Stimulated activated CD4-positive, alpha-beta T cell treated with anti-CD3 and anti-CD28 coated beads, Interleukin-1b, Interleukin-23, amount 100 ng/mL, for 24 hours (primary cell): Measurements from ENCODE around the gene AJAP1.

ENCODE experiments used
- DNase-seq, 4 experiments: peaks; one replicate each; pipeline ENCODE4 v3.0.0-alpha.2; 2020; ENCODE audit warnings: low read depth in 4 of 4, low spot score in 1 of 4

The AJAP1 gene

DNA sequence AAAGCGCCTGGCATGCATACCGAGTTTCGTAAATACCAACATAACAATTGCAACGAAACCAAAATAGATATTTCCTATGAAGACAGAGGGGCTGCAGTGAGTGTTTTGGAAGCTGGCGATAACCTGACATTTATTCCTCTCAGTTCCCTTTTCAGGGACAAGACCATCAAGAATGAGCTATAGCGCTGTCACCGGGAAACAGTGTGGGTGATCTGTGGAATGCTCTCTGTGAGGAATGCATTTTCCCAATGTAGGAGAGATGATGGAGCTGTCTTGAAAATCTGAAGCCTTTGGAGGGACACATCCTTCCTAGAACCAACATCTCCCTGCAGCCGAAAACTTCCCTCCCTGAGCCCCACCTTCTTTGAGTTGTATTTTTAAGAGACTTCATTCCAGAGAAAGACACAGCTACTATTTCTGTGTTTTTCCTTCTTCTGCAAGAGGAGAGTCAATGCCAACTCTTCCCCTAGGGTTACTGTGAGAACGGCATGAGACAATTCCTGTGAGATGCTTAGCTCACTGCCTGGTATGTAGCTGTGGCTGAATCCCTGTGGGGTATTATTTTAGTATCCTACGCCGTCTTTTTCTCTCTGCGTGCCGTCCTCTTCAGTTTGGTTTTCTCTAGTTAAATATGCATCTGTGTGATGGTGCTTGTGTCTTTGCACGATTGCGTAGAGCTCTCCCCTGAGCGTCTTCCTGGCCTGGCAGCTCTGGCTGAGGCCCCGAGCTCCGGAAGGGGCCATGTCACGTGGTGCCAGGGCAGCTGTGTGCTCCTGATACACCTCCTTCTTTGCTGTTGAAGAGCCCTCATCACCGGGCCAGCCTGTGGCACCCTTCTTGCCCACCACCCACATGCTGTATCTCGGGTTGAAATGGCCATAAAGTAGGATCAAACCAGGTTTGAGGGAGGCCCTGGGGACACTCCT is 45.2 kb downstream of the AJAP1 start:
- DNase-seq, result no peak

DNA sequence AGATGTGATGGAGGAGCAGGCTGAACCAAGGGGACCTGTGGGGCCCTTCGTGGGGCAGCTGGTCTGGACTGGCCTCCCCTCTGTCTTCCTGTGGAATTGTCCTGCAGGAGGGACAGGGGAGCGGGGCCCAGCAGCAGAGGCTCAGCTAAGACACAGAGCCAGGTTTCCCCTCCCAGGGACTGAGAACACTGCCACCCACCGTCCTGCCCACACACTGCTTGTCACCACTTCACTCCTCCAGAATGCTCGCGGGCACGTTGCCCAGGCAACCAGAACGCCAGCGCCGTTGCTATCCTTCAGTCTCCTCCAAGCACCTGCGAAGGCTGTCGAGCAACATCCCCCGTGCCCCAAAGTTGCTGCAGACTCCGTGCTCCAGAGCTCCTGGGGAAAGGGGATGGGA is 46.4 kb downstream of the AJAP1 start:
- no peak for DNase-seq

DNA sequence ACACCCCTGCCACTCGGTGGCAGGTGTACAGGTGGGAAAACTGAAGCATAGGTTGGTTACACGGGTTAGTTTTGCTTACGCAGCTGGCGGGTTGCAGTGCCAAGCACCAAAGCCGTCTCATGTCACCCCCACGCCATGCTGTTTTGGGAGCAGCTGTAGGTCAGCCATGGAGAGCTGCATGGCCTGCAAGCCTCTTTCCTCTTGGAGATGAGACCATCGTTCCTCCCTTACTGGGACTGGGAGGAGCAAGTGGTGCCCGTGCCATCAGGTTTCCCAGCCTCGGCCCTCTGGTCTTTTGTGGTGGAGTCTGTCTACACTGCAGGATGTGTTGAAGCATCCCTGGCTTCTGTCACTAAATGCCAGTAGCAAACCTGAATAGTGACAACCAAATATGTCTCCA is 46.9 kb downstream of the AJAP1 start:
- DNase-seq, result no peak

DNA sequence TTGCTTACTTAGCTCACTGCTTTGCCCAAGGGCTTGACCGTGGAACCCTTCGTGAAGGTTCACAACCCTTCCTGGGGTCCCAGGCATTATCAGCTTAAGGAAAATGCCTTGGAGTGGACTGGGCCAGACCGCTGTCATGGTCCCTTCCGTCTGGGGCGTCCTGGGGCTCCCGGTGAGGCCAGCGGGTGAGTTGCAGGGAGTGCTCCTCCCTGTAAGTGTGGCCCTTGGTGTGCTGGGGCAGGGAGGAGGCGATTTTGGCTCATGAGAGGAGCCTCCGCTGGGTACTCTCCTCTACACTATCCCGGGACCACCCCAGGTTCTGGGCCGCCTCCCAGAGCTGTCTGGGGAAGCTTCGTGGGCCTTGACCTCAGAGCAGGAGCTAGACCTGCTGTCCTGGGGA is 48.1 kb downstream of the AJAP1 start:
- DNase-seq, result no peak

DNA sequence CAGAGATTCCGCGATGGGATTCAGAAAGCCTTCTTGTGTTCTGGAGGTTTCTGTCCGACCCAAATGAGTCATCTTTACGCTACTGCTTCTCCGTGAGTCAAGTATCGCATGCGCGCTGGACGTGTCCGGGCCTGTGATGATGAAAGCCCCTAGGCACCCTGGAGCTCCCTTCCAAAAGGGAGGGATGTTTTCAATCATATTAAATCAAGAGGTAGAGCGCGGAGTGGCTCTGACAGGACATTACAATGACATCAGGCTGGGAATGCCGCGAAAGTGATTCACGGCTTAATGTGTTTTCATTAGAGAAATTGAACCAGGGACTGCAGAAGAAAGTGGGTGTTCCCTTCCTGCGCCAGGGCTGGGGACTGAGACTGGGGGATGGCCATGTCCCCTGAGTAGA is 48.5 kb downstream of the AJAP1 start:
- no peak for DNase-seq

DNA sequence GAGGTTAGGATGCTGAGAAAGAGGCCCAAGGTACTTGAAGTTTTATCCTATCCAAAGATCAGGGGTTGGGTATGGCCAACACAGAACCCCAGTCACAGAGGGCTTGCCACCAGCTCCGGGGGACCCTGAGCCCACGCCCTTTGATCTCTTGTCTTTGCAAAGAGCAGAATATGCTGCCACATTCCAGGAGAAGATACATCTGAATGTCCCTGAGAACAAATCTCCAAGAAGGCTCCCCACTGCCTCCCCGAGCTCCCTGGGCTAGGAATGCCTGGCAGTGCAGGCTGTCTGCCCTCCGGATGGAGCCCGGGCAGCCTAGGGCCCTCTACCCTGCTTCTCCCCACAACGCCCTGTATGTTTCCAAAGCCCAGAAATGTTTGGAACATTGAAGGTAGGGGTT is 49.2 kb downstream of the AJAP1 start:
- no peak for DNase-seq

DNA sequence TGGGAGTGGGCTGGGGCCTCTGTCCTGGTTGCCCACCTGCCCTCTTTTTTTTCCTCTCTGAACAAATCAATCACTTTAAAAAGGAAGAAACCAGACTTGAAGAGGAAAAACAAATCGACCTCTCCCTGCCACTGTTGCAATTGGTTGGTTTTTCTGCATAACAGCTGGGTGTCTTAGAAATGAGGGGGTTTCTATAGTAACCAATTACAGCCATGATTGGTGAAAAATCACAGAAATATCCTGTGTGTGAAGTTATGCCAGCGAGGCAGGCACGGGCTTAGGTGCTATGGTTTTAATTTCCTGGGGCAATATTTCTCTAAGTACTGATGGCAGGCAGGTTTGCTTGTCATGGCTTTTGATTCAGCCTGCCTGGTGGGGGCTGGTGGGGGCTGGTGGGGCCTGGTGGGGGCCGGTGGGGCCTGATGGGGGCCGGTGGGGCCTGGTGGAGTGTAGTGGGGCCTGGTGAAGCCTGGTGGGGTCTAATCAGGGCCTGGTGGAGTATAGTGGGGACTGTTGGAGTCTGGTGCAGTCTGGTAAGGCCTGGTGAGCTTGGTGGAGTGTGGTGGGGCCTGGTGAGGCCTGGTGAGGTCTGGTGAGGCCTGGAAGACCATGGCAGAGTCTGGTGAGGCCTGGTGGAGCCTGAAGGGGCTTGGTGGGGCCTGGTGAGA is 54.6 kb downstream of the AJAP1 start:
- DNase-seq, result no peak

DNA sequence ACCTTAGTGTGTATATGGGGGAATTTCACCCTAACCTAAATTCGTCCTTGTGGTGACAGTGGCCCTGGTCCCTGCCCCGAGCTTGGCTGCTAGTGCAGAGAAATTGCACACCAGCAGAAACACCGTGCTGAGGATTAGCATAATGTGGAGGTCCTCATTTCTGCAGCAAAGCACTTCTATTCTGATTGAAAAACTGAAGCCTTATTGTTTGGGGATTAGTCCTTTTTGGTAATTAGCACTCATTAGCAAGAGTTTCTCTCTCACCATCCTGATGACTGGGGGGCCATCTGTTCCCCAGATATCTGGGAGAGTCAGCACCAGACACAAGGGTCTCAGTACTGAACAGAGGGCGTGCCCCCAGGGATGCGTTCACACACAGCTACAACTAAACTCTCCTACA is 55.2 kb downstream of the AJAP1 start:
- no peak for DNase-seq

DNA sequence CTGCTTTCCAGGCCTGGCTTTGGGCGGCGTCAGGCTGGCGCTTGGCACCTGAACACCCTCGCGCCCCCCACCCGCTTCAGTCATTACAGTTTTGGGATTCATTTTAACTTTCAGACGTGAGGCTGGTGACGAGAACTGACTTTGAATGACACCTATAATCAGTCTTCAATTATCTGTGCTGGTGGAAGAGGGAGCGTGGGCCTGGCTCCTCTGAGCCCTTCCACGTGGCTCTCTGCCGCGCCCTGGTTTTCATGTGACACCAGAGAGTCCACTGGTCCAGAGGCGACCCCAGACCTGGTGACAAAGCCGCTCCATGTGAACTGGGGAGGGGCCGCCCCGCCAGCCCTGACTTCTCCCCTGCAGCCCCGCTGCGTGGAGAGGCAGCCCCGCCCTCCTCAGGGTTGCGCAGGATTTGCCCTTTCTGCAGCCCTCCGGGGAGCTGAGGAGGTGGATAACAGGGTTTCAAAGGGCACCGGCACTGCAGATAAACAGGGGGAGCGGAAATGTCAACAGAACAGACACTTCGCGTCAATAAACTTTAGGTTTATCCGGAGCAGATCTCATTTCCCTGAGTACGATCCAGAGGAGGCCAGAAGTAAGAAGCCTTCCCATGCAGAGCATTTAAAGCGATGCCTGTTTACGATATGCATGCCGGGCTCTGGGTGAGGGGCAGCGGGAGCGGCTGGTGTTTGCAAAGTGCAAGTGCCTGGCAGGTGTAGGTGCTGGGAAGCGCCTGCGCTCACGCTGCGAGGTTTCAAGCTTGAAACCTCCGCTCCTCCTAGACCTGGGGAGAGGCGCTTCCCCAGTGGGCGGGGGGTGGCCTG is 56.4 kb downstream of the AJAP1 start:
- no peak for DNase-seq

DNA sequence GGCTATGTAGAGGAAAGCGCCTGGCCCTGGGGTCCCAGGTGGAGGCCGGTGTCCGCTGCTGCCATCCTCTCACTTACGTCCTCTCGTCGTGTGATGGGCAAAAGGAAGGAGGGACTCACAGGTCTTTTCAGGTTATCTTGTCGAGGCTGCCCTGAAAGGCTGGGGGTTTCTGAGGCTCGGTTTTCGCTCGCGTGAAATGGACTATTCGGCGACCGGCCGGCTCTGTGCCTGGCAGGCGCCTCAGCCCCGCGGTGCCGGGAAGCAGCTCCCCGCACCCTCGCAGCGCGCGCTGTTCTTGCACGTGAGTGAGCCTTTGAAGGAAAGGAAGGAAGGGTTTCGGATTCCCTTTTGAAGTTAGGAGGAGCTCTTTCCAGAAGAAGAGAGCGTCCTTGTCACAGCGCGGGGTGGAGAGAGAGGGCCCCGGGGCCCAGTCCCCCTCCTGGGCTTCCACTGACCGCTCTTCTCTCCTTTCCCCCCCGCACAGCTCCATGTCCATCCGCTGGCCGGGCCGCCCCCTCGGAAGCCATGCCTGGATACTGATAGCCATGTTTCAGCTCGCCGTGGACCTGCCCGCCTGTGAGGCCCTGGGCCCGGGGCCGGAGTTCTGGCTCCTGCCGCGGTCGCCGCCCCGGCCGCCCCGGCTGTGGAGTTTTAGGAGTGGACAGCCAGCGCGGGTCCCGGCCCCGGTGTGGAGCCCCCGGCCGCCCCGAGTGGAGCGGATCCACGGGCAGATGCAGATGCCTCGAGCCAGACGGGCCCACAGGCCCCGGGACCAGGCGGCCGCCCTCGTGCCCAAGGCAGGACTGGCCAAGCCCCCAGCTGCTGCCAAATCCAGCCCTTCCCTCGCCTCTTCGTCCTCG is 57.2 kb downstream of the AJAP1 start:
- DNase-seq, result no peak

DNA sequence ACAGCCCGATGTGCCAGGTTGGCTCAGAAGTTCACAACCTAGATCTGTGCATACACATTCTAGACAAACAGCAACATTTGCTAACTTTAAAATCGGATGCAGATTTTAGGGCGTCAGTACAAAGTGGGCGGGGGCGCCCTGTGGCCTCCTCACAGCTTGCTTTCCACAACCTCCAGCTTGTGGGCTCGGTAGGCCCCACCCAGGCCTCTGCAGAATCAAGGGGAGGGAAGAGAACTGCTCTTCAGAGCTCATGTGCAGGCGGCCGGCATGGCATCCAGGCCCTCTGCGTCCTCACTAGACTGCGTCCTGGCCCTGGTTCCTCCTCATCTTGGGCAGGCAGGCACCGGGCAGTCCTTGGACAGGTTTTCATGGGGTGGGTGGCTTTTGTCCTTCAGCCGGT is 59.3 kb downstream of the AJAP1 start:
- DNase-seq, result no peak

DNA sequence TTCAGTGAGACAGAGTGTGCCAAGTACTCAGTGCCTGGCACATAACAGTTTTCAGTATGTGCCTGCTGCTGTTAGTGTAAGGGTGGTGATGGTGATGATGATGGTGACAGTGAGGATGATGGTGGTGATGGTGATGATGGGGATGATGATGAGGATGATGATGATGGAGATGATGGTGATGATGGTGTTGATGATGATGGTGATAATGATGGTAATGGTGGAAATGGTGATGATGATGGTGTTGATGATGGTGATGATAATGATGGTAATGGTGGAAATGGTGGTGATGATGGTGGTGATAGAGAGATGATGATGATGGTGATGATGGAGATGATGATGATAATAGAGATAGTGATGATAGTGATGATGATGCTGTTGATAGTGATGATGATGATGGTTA is 62.0 kb downstream of the AJAP1 start:
- no peak for DNase-seq

DNA sequence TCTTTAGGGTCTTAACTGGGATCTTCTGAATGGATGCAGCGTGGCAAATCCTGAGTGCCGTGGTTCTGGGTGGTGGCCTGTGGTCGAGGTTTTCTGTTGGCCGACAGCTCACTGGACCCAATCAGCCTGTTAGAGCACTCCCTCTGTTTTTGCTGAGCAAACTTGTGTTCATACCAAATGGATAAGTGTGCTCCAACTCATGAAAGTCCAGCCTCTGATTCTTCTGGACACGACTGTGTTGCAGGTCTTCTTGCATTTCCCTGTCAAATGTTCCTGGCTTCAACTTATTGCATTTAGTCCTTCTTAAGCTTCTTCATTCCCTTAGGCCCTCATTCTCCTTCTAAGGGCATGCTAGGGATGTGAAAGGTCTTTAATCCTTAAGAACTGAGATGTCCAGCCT is 63.7 kb downstream of the AJAP1 start:
- DNase-seq, result no peak

DNA sequence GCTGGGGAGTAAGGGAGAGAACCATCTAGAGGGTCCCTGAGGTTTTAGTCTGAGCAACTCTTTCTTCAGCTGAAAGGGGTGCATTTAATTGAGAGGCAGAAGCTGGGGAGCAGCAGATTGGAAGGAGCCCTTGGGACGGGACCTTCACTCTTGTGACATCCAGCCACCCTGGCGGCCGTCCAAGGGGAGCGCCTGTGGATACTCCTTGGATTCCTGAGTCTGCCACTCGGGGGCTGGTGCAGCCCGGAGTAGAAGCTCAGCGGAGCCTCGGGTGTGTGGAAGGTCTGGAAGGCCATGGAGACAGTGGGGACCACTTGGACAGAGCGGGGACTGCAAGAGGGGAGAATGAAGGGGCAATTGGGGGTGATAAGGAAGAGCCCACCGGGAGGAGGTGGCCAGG is 68.7 kb downstream of the AJAP1 start:
- no peak for DNase-seq

DNA sequence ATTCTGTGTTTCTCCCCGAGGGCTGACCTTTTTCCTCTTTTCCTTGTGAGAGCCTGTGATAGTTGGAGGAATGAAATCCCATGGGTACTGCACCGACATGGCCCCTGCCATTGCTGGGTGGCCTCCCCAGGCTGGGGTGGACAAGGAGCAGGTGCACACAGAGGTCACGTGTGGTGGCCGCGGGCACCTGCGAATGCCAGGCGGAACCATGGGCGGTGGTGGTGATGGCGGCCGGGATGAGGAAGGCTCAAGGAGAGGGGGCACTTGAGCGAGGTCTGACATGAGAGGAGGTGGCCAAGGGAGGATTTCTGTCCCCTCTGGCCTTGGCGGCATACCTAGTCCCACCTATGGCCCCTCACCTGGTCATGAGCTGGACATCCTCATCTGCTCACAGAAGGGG is 69.6 kb downstream of the AJAP1 start:
- no peak for DNase-seq

DNA sequence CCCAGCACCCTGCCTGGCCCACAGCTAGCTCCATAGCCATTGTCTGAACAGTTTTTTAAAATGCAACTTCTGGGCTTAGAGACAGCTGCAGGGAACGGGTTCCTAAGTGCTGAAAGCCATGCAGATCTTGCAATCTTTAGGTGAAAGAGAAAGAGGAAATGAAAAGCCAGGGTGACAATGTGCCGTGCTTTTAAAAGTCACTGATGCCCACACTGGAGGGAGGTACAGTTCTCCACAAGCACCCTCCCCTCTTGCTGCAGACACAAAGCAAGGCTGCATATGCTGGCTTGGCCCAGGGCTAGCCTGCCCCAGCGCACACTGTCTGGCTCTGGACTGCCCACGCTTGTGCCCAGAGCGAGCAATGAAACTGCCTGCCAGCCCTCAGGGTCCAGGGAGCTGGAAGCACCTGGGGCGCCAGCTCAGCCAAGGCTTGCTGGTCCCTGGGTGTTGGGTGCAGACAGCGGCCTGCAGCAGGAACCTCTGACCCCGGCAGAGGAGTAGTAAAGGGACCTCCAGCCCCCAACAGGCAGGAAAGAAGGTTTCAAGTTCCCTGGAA is 70.4 kb downstream of the AJAP1 start:
- DNase-seq, result no peak

DNA sequence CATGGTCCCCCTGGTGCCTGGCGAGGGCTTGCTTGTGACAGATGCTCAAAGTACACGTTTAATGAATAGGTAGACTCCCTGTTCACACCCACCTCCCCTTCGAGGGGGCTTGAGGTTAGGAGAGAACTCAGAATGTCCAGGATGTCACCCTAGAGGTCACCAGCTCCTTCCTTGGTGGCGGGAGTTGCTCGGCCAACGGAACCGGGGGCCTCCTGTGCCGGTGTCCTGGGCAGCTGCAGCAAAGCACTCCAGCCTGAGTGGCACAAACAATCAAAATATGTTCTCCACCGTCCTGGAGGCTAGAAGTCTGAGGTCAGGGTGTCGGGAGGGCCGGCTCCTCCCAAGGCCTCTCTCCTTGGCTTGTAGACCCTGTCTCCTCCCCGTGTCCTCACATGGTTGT is 71.0 kb downstream of the AJAP1 start:
- no peak for DNase-seq

DNA sequence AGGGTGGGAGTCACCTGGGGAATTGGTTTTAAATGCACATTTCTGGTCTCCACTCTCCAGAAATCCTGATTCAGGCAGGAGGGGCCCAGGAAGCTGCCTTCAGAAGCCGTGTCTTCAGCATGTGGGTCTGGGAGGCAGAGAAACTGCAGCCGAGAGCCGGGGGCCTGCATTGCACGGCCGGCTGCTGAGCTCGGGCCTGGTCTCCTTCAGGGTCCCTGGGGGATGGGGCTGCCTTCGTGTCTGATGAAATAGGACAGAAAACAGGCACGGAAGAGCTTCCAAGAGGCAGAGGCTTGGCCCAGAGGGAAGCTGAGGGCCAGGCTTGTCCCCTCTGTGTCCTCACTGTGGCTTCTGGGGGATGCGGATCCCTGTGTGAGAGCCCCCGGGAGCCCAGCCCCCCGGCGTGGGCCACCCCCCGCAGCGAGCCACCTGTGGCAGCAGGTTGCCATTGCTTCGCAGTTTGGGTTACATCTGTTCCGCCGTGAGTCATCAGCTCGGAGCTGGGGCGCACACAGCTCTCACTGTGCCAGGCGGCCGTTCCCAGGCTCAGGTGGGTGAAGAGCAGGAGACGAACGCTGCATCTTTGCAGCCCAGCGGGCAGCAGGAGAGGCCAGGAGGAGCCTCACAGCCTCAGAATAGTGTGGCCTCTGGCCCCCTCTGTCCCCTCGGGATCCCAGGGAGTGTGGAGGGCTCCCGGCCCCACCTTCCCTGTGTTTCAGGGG is 72.4 kb downstream of the AJAP1 start:
- DNase-seq, result no peak

DNA sequence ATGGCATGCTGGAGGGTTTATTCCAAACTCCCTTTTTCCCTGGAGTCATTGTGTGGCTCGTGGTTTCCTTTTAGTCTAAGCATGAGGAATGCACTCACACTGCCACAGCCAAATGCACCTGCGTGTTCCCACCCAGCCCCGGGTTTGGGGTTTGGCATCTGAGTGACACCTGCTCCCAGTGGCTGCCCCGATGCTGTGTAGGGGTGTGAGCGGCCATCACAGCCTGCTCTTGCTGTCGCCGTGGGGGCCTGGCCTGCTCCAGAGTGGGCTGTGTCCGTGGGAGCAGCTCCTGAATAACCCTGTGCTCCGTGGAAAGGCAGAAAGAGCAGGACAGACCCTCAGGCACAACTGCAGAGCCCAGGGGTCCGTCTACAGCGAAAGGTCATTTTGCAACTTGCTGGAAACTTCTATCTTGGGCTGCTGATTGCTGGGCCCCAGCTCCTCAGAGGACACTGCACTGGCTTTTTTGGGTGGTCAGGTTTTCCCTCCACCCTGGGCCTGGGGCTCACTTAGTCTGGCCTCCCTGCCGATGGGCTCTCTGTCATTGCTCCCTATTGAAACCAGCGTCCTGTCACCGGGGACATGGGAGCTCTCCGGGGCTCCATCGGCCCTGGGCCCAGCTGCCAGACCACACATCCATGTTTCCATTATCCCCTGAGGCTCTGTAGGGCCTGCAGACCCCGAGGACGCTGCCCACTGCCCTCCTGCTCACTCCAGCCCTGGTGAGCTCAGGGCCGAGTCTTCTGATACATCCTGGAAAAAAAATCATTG is 74.1 kb downstream of the AJAP1 start:
- DNase-seq, result no peak
